ENCODE measurements around the gene MAP1LC3A.
"Not testable (repeated sequence)": the region's sequence is repeated elsewhere in the genome, so short reads cannot be mapped to it uniquely, and the experiment has no call there.

MAP1LC3A gene

GRCh38 chr20:34512955-34513419 is 45.5 kb upstream of the MAP1LC3A start:
- H3K9ac ChIP-seq (ENCODE audit: low read length): no peak overlapping the region
- no peak overlapping the region for H2AFZ ChIP-seq (ENCODE audit: low read depth, low read length)
- H3K4me2 ChIP-seq (ENCODE audit: low read length): no peak overlapping the region
- no peaks in the 10 kb centered on the region for H3K27me3 ChIP-seq (ENCODE audit: low read depth, low read length)
- H3K79me2 ChIP-seq (ENCODE audit: low read length): peaks cover 17% of the 10 kb centered on the region
- H3K4me1 ChIP-seq (ENCODE audit: low read length): peaks cover 11% of the 10 kb centered on the region
- no peaks in the 10 kb centered on the region for H4K20me1 ChIP-seq (ENCODE audit: insufficient read depth, low read length)
- H3K27ac ChIP-seq (ENCODE audit: low read length): no peak overlapping the region
- TF ChIP-seq EZH2phosphoT487 (IDR thresholded peaks at IDR 0.05; ENCODE audit: low read depth): no peak
- TF ChIP-seq, protein P1, sequence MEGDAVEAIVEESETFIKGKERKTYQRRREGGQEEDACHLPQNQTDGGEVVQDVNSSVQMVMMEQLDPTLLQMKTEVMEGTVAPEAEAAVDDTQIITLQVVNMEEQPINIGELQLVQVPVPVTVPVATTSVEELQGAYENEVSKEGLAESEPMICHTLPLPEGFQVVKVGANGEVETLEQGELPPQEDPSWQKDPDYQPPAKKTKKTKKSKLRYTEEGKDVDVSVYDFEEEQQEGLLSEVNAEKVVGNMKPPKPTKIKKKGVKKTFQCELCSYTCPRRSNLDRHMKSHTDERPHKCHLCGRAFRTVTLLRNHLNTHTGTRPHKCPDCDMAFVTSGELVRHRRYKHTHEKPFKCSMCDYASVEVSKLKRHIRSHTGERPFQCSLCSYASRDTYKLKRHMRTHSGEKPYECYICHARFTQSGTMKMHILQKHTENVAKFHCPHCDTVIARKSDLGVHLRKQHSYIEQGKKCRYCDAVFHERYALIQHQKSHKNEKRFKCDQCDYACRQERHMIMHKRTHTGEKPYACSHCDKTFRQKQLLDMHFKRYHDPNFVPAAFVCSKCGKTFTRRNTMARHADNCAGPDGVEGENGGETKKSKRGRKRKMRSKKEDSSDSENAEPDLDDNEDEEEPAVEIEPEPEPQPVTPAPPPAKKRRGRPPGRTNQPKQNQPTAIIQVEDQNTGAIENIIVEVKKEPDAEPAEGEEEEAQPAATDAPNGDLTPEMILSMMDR (IDR thresholded peaks at IDR 0.05; ENCODE audit: low read depth, low read length): no peak
- peaks cover 8% of the 10 kb centered on the region for H3K36me3 ChIP-seq (replicated peaks; ENCODE audit: low read depth, low read length)
- no peak overlapping the region for H3K4me3 ChIP-seq (ENCODE audit: low read length)
- no peaks in the 10 kb centered on the region for H3K9me3 ChIP-seq (ENCODE audit: insufficient read depth, low read length)

DNA sequence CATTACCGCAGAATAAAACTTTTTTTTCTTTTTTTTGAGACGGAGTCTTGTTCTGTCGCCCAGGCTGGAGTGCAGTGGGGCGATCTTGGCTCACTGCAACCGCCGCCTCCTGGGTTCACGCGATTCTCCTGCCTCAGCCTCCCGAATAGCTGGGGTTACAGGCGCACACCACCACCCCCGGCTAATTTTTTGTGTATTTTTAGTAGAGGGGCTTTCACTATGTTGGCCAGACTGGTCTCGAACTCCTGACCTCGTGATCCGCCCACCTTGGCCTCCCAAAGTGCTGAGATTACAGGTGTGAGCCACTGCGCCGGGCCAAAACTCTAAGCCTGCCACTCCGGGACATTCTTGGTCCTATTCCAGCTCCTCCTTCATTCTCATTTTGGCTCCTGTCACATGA is 44.5 kb upstream of the MAP1LC3A start:
- H3K9ac ChIP-seq (ENCODE audit: low read length); H3K4me2 ChIP-seq (ENCODE audit: low read length); H3K9me3 ChIP-seq (ENCODE audit: insufficient read depth, low read length); H3K27ac ChIP-seq (ENCODE audit: low read length); H4K20me1 ChIP-seq (ENCODE audit: insufficient read depth, low read length); H3K36me3 ChIP-seq (replicated peaks; ENCODE audit: low read depth, low read length); H2AFZ ChIP-seq (ENCODE audit: low read depth, low read length); H3K4me3 ChIP-seq (ENCODE audit: low read length); H3K27me3 ChIP-seq (ENCODE audit: low read depth, low read length): not testable (repeated sequence)
- Histone ChIP-seq H3K79me2 (ENCODE audit: low read length) (peaks cover 25% of the 10 kb centered on the region), H3K4me1 (ENCODE audit: low read length) (peaks cover 11% of the 10 kb centered on the region)

- Histone ChIP-seq H2AFZ (ENCODE audit: low read depth, low read length) (peak overlapping the region; percentile 87), H3K36me3 (replicated peaks; ENCODE audit: low read depth, low read length) (peaks cover 2% of the 10 kb centered on the region), H3K9me3 (ENCODE audit: insufficient read depth, low read length) (no peaks in the 10 kb centered on the region), H3K4me1 (ENCODE audit: low read length) (peaks cover 11% of the 10 kb centered on the region), H4K20me1 (ENCODE audit: insufficient read depth, low read length) (no peaks in the 10 kb centered on the region), H3K79me2 (ENCODE audit: low read length) (peaks cover 25% of the 10 kb centered on the region), H3K4me2 (ENCODE audit: low read length) (peak overlapping the region; percentile 87), H3K27me3 (ENCODE audit: low read depth, low read length) (no peaks in the 10 kb centered on the region), H3K4me3 (ENCODE audit: low read length) (peak overlapping the region; percentile 87), H3K9ac (ENCODE audit: low read length) (peak overlapping the region; percentile 82), H3K27ac (ENCODE audit: low read length) (no peak overlapping the region)
- no peak for TF ChIP-seq EZH2phosphoT487 (IDR thresholded peaks at IDR 0.05; ENCODE audit: low read depth)
- TF ChIP-seq, protein P1 (IDR thresholded peaks at IDR 0.05; ENCODE audit: low read depth, low read length): no peak
Measured at GRCh38 chr20:34514897-34515483, 43.5 kb upstream of the MAP1LC3A start.

DNA sequence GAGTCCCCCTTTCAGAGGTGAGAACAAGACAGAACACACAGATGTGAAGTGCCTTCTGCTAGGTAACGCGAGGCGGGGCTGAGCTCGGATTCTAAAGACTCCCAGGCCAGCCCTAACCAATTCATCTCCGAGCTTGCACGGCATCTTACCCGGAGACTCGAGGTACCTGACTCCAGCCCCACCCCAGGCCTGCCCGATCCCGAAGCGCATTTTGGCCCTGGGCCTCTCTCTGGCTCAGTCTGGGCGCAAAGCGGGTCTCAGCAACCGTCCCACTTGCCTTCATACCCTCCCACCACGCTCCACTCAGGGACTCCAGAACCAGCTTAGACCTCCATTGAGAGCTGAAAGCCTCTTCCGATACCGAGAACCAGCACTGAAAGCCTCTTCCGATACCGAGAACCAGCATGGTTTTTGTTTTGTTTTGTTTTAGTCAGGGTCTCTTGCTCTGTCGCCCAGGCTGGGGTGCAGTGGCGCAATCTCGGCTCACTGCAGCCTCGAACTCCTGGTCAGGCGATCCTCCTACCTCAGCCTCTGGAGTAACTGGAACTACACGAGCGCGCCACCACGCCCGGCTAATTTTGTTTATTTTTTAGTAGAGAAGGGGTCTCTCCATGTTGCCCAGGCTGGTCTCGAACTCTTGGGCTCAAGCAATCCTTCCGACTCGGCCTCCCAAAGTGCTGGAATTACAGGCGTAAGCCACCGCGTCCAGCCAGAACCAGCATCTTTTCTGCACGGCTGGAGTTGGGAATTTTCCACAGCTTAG is 42.9 kb upstream of the MAP1LC3A start:
- Histone ChIP-seq H3K9ac (ENCODE audit: low read length) (peak overlapping the region; percentile 82), H3K27ac (ENCODE audit: low read length) (peak overlapping the region; percentile 23), H3K79me2 (ENCODE audit: low read length) (peaks cover 25% of the 10 kb centered on the region), H2AFZ (ENCODE audit: low read depth, low read length) (peak overlapping the region; percentile 87), H3K9me3 (ENCODE audit: insufficient read depth, low read length) (no peaks in the 10 kb centered on the region), H3K4me1 (ENCODE audit: low read length) (peaks cover 11% of the 10 kb centered on the region), H3K36me3 (replicated peaks; ENCODE audit: low read depth, low read length) (peaks cover 2% of the 10 kb centered on the region), H3K4me3 (ENCODE audit: low read length) (peak overlapping the region; percentile 87), H3K4me2 (ENCODE audit: low read length) (peak overlapping the region; percentile 87), H3K27me3 (ENCODE audit: low read depth, low read length) (no peaks in the 10 kb centered on the region), H4K20me1 (ENCODE audit: insufficient read depth, low read length) (0 out of 2 replicates have a peak, but pooled peaks cover 3% of the 10 kb centered on the region)
- TF ChIP-seq, protein P1 (IDR thresholded peaks at IDR 0.05; ENCODE audit: low read depth, low read length): no peak
- TF ChIP-seq EZH2phosphoT487 (IDR thresholded peaks at IDR 0.05; ENCODE audit: low read depth): no peak
